Astrocyte of the hippocampus (primary cell): ENCODE results near the gene PDZD7.

Experiments used
- DNase-seq: peaks from one replicate; pipeline ENCODE4 v3.0.0; 2011; ENCODE audit warnings: low read depth, low spot score

Gene PDZD7

GRCh38 chr10:100968863-100969186 is 62.1 kb downstream of the PDZD7 start:
- DNase-seq = no peak

- no peak for DNase-seq
Observed at GRCh38 chr10:100968062-100968736, 62.7 kb downstream of the PDZD7 start.

- DNase-seq = no peak
Observed at GRCh38 chr10:100967332-100967731, 63.6 kb downstream of the PDZD7 start.

- no peak for DNase-seq
Observed at GRCh38 chr10:100966887-100967286, 64.0 kb downstream of the PDZD7 start.

GRCh38 chr10:100965820-100966219 is 65.1 kb downstream of the PDZD7 start:
- no peak for DNase-seq

GRCh38 chr10:100963826-100964225 is 67.1 kb downstream of the PDZD7 start:
- no peak for DNase-seq

- DNase-seq = no peak
Observed at GRCh38 chr10:100962351-100963080, 68.4 kb downstream of the PDZD7 start.

GRCh38 chr10:100960251-100960650 is 70.7 kb downstream of the PDZD7 start:
- DNase-seq = no peak
